HG02571 (cell line): ENCODE results near the gene CSPG5.

Experiments used
- ATAC-seq: cut with Tn5 transposase; IDR thresholded peaks from one replicate; pipeline ENCODE4 v1.9.1; 2021; ENCODE audit warnings: mild to moderate bottlenecking, moderate library complexity; ENCODE audit not compliant: unreplicated experiment

CSPG5 gene

GRCh38 chr3:47542471-47543173 lies 36.0 kb downstream of the CSPG5 start:
- ATAC-seq = no peak

- ATAC-seq = no peak
These were observed 37.0 kb downstream of the CSPG5 start for GRCh38 chr3:47541583-47542108.

- no peak for ATAC-seq
These were observed 38.4 kb downstream of the CSPG5 start for GRCh38 chr3:47540281-47540680.

- ATAC-seq = no peak
These were observed 41.7 kb downstream of the CSPG5 start for GRCh38 chr3:47536967-47537366.

- no peak for ATAC-seq
These were observed 42.3 kb downstream of the CSPG5 start for GRCh38 chr3:47536221-47536891.

- no peak for ATAC-seq
These were observed 44.6 kb downstream of the CSPG5 start for GRCh38 chr3:47533996-47534454.

GRCh38 chr3:47533481-47533880 lies 45.2 kb downstream of the CSPG5 start:
- no peak for ATAC-seq

GRCh38 chr3:47527952-47528725 lies 50.5 kb downstream of the CSPG5 start:
- ATAC-seq = no peak

GRCh38 chr3:47525617-47526016 lies 53.0 kb downstream of the CSPG5 start:
- ATAC-seq = no peak

GRCh38 chr3:47523310-47524073 lies 55.2 kb downstream of the CSPG5 start:
- no peak for ATAC-seq

- no peak for ATAC-seq
These were observed 56.3 kb downstream of the CSPG5 start for GRCh38 chr3:47522082-47522987.

- no peak for ATAC-seq
These were observed 57.9 kb downstream of the CSPG5 start for GRCh38 chr3:47520756-47521155.

GRCh38 chr3:47517937-47518336 lies 60.7 kb downstream of the CSPG5 start:
- no peak for ATAC-seq

GRCh38 chr3:47515864-47516319 lies 62.8 kb downstream of the CSPG5 start:
- no peak for ATAC-seq

GRCh38 chr3:47515100-47515499 lies 63.6 kb downstream of the CSPG5 start:
- no peak for ATAC-seq

- peak; percentile 83 for ATAC-seq
These were observed 65.3 kb downstream of the CSPG5 start, which contains the start of gene ELP6 for GRCh38 chr3:47513125-47513929. Gene ELP6 (minus strand): TSS chr3:47513712. CDS start chr3:47513590, 122 bp downstream.

GRCh38 chr3:47512416-47513124 lies 66.1 kb downstream of the CSPG5 start:
- ATAC-seq = no peak
